GM12878 (cell line): ENCODE measurements around the gene RPUSD1. TPM values are rescaled to one million over a fixed set of nuclear protein-coding genes. Genes with fewer than 3 reads are reported as not detected.

ENCODE experiments used
- ATAC-seq: fragments of 200-7000 bp; cut with Tn5 transposase; 3 replicates; pipeline ENCODE4 v1.9.1; 2020; ENCODE audit warnings: mild to moderate bottlenecking, moderate library complexity
- BruUV-seq: library from RNA; stranded (reverse); fragments of 400-500 nt; replicated peaks from 2 replicates; lab custom pipeline; 2021; lab: Mats Ljungman, UMichigan
- CTCF ChIA-PET: fragments of 300-600 bp; sonication (Branson Sonifier 250); formaldehyde crosslinking; extraction: SDS; loops from one replicate; lab custom pipeline; 2021; ENCODE audit warnings: inconsistent platforms; lab: Yijun Ruan, JAX
- POLR2A ChIA-PET: fragments of 350-600 bp; formaldehyde crosslinking; extraction: SDS; loops from one replicate; lab custom pipeline; 2021; ENCODE audit warnings: inconsistent platforms; lab: Charles Lee
- RAD21 ChIA-PET: fragments of 300-600 bp; sonication (Branson Sonifier 250); formaldehyde crosslinking; loops from one replicate; lab custom pipeline; 2023; ENCODE audit warnings: antibody characterized with exemption; ENCODE audit not compliant: unreplicated experiment; lab: Charles Lee
- SMC1A ChIA-PET: fragments of 300-600 bp; sonication (Branson Sonifier 250); formaldehyde crosslinking; loops from one replicate; lab custom pipeline; 2023; ENCODE audit not compliant: unreplicated experiment, uncharacterized antibody; lab: Charles Lee
- DNase-seq: peaks from one replicate; pipeline ENCODE4 v3.0.0-alpha.2; 2011; ENCODE audit warnings: low read depth, low spot score
- FAIRE-seq: peaks from 3 replicates; lab custom pipeline; 2011; peaks lifted over from hg19 to GRCh38; lab: Jason Lieb, UNC
- H2AFZ ChIP-seq: 2 replicates; pipeline ENCODE4 v1.6.0; 2011; ENCODE audit warnings: low read depth, low read length, control low read depth; ENCODE audit not compliant: control insufficient read depth
- H3K27ac ChIP-seq: 2 replicates; pipeline ENCODE4 v1.5.1; 2011; ENCODE audit warnings: control low read depth; ENCODE audit not compliant: control insufficient read depth, insufficient read depth
- H3K27me3 ChIP-seq, 2 experiments: replicated peaks in 1 of 2; 2 replicates each; pipeline versions ENCODE4 v1.6.0 to v1.6.1; 2011; ENCODE audit warnings: low read length in 1 of 2; ENCODE audit not compliant: control insufficient read depth in 2 of 2, insufficient read depth in 2 of 2
- H3K36me3 ChIP-seq, 2 experiments: 2 replicates each; pipeline ENCODE4 v1.5.1; 2011; ENCODE audit warnings: low read length in 1 of 2; ENCODE audit not compliant: control insufficient read depth in 2 of 2, insufficient read depth in 2 of 2
- H3K4me1 ChIP-seq: 2 replicates; pipeline ENCODE4 v1.6.1; 2011; ENCODE audit warnings: mild to moderate bottlenecking, low read length, moderate library complexity, mixed read lengths; ENCODE audit not compliant: control insufficient read depth, insufficient read depth
- H3K4me2 ChIP-seq: 2 replicates; pipeline ENCODE4 v1.6.0; 2011; ENCODE audit warnings: control low read depth; ENCODE audit not compliant: control insufficient read depth, insufficient read depth
- H3K4me3 ChIP-seq: fragments of 200-600 bp; sonication (generic); 2 replicates; pipeline ENCODE4 v1.5.1; 2016
- H3K79me2 ChIP-seq: 2 replicates; pipeline ENCODE4 v1.6.0; 2011; ENCODE audit warnings: low read length; ENCODE audit not compliant: control insufficient read depth, insufficient read depth
- H3K9ac ChIP-seq: 2 replicates; pipeline ENCODE4 v1.8.0; 2011; ENCODE audit warnings: low read length, control low read depth, mixed read lengths; ENCODE audit not compliant: control insufficient read depth, insufficient read depth
- H3K9me3 ChIP-seq: replicated peaks from 3 replicates; pipeline ENCODE4 v1.5.1; 2011; ENCODE audit warnings: mild to moderate bottlenecking, low read length; ENCODE audit not compliant: control insufficient read depth, insufficient read depth
- H4K20me1 ChIP-seq: 2 replicates; pipeline ENCODE4 v1.6.0; 2011; ENCODE audit not compliant: control insufficient read depth, insufficient read depth
- CBX3 ChIP-seq: fragments of 200-600 bp; sonication (generic); IDR thresholded peaks from 2 replicates; pipeline ENCODE4 v1.6.1; 2016; ENCODE audit warnings: low read depth, borderline replicate concordance
- EP300 ChIP-seq, 2 experiments: fragments of 150-350 bp in 1 of 2; IDR thresholded peaks; 2 replicates each; pipeline ENCODE4 v1.6.1; 2011 to 2012; ENCODE audit warnings: low read depth in 2 of 2, low read length in 2 of 2, borderline replicate concordance in 1 of 2, improper control_type of control experiment in 1 of 2, inconsistent platforms in 1 of 2; ENCODE audit not compliant: control insufficient read depth in 1 of 2
- FOXK2 ChIP-seq: fragments of 450-650 bp; IDR thresholded peaks from 2 replicates; pipeline ENCODE4 v1.6.1; 2017; ENCODE audit warnings: mild to moderate bottlenecking, moderate library complexity
- IKZF2 ChIP-seq, 2 experiments: fragments of 450-650 bp; IDR thresholded peaks; 2 replicates each; pipeline ENCODE4 v1.6.1; 2017; ENCODE audit warnings: mild to moderate bottlenecking in 2 of 2, moderate library complexity in 2 of 2
- LARP7 ChIP-seq: fragments of 450-650 bp; IDR thresholded peaks from 2 replicates; pipeline ENCODE4 v1.6.1; 2017; ENCODE audit warnings: mild to moderate bottlenecking
- NFIC ChIP-seq: IDR thresholded peaks from 2 replicates; pipeline ENCODE4 v1.6.1; 2012; ENCODE audit warnings: low read depth, mild to moderate bottlenecking, inconsistent platforms, low read length, moderate library complexity
- NFXL1 ChIP-seq: fragments of 450-650 bp; IDR thresholded peaks from 2 replicates; pipeline ENCODE4 v1.6.1; 2017; ENCODE audit warnings: antibody characterized with exemption, mild to moderate bottlenecking, borderline replicate concordance
- NFYA ChIP-seq: IDR thresholded peaks from 2 replicates; pipeline ENCODE4 v1.6.1; 2011; ENCODE audit warnings: low read depth, mild to moderate bottlenecking, low read length, improper control_type of control experiment, borderline replicate concordance
- POLR2A ChIP-seq: IDR thresholded peaks from 2 replicates; pipeline ENCODE4 v1.6.1; 2011; ENCODE audit warnings: low read depth, mild to moderate bottlenecking, low read length
- RAD21 ChIP-seq: IDR thresholded peaks from 2 replicates; pipeline ENCODE4 v1.6.1; 2011; ENCODE audit warnings: mild to moderate bottlenecking, low read depth, low read length, moderate library complexity; ENCODE audit not compliant: insufficient read depth
- RAD51 ChIP-seq: fragments of 450-650 bp; IDR thresholded peaks from 2 replicates; pipeline ENCODE4 v1.6.1; 2016; ENCODE audit warnings: moderate library complexity, mild to moderate bottlenecking, inconsistent platforms
- SIX5 ChIP-seq: IDR thresholded peaks from 2 replicates; pipeline ENCODE4 v1.6.1; 2011; ENCODE audit warnings: mild to moderate bottlenecking, low read depth, low read length, moderate library complexity; ENCODE audit not compliant: severe bottlenecking
- SPI1 ChIP-seq: IDR thresholded peaks from 2 replicates; pipeline ENCODE4 v1.6.1; 2011; ENCODE audit warnings: low read depth, mild to moderate bottlenecking, low read length, moderate library complexity, borderline replicate concordance; ENCODE audit not compliant: insufficient read depth
- SRF ChIP-seq, 2 experiments: IDR thresholded peaks; 2 replicates each; pipeline ENCODE4 v1.6.1; 2011; ENCODE audit warnings: low read depth in 2 of 2, low read length in 2 of 2, mild to moderate bottlenecking in 1 of 2, moderate library complexity in 1 of 2
- ZSCAN29 ChIP-seq: fragments of 450-650 bp; IDR thresholded peaks from 2 replicates; pipeline ENCODE4 v1.6.1; 2017; ENCODE audit warnings: mild to moderate bottlenecking, moderate library complexity
- WGBS: methylation state at CpG from one replicate; pipeline ENCODE4 v1.1.6; 2016; ENCODE audit warnings: low lambda C conversion rate; ENCODE audit not compliant: insufficient replicate concordance, insufficient coverage; ENCODE audit errors: missing lambda C conversion rate; 5-methylcytosine and 5-hydroxymethylcytosine counted together
- in situ Hi-C: fragments of 300-500 bp; cut with MboI; formaldehyde crosslinking; loops from 9 replicates; pipeline ENCODE4 v1.14.3; 2018; ENCODE audit warnings: mixed read lengths
- intact Hi-C: fragments of 100-400 bp; cut with micrococcal nuclease; formaldehyde crosslinking; loops from one replicate; pipeline ENCODE4 v1.14.2; 2022; ENCODE audit not compliant: unreplicated experiment
- polyA plus RNA-seq, 11 experiments: library from polyadenylated mRNA; depleted of rRNA in 4 of 11; unstranded in 6 of 11; stranded (reverse) in 5 of 11; fragments of >200 nt; fragmentation: Nextera tagmentation in 4 of 11; fragmentation: Illumina TruSeq in 1 of 11; extraction: Ambion mirVana in 4 of 11; extraction: Trizol in 1 of 11; gene quantifications; 1 replicate in 1 of 11; 2 replicates in 10 of 11; pipeline versions ENCODE4 v1.2.1 to v1.2.3, GENCODE V29; 2011 to 2016; ENCODE audit warnings: inconsistent platforms in 2 of 11, missing spikeins in 2 of 11, low read depth in 1 of 11
- total RNA-seq, 4 experiments: library from RNA; depleted of rRNA in 3 of 4; stranded (reverse); fragments of >200 nt in 3 of 4; fragmentation: Illumina TruSeq in 1 of 4; extraction: Trizol in 1 of 4; gene quantifications; 2 replicates each; pipeline versions ENCODE4 v1.2.1 to v1.2.3, GENCODE V29; 2013 to 2021
- TF ChIP-seq, protein P1 (sequence below): IDR thresholded peaks from 2 replicates; pipeline ENCODE4 v1.6.1; 2012; ENCODE audit warnings: low read depth, low read length, improper control_type of control experiment

Gene RPUSD1
- total and polyA plus RNA-seq, 10 of the 15 experiments (the other 5 are each of a cell fraction or from before 2014, with no cell fraction given): 0.55 to 49.9 (median 21.1) TPM

DNA sequence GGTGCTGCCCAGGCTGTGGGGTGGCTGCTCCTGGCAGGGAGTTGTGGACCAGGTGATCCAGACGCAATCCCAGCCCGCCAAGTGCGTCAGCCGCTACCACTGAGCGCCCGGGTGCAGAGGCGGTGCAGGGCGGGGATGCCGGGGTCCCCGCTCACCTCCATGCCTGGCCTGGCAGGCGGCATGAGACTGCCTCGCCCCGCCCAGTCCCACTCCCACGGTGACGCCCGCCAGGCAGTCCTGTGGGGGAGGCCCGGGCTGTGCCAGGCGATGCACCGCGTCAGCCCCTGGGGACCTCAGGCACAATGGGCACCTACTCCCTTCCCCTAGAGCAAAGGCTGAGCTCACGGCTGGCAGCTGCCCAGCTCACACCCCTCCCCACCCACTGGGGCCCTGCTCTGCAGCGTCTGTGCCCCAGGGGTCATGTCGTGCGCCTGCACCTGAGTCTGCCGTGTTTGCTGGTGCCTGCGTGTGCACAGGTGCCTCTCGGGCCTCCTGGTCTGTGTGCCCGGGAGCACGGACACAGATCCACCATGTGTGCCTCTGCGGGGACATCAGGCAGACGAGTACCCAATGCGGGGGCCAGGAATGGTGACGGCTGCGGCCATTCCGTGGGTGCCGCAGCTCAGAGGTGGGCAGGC, 5.3 kb downstream of the RPUSD1 start:
- intact Hi-C loops (no loop called here), in situ Hi-C loops (no loop called here)
- POLR2A ChIA-PET: interaction anchor here (0.6 kb wide), 1 partner anchor 541 kb away, joined by 3 read pairs; no protein-coding TSS in a partner anchor
- no peak for DNase-seq
- RAD21 ChIA-PET: no interaction called here
- no peak for TF ChIP-seq SIX5
- TF ChIP-seq POLR2A: peak; percentile 50
- Histone ChIP-seq H3K36me3 (peaks cover 0 to 5% of the 10 kb centered on the region in 2 experiments; a peak in 2 of 4 replicates), H2AFZ (no peak overlapping the region), H3K4me2 (no peak overlapping the region), H3K4me1 (peaks cover 4% of the 10 kb centered on the region; the same call in 1 of the 2 replicates), H3K4me3 (no peak overlapping the region), H4K20me1 (no peaks in the 10 kb centered on the region), H3K79me2 (peaks cover 9% of the 10 kb centered on the region), H3K27ac (no peak overlapping the region), H3K27me3 (no peaks in the 10 kb centered on the region), H3K9me3 (no peaks in the 10 kb centered on the region), H3K9ac (no peak overlapping the region)
- 3% methylated on average over 33 of the region's 36 CpGs for WGBS
- SMC1A ChIA-PET: no interaction called here
- no TSS peak for BruUV-seq
- ATAC-seq: no peak
- CTCF ChIA-PET: interaction anchor here (0.9 kb wide), 1 partner anchor 71 kb away, joined by 4 read pairs; no protein-coding TSS in a partner anchor
- no peak for FAIRE-seq

DNA sequence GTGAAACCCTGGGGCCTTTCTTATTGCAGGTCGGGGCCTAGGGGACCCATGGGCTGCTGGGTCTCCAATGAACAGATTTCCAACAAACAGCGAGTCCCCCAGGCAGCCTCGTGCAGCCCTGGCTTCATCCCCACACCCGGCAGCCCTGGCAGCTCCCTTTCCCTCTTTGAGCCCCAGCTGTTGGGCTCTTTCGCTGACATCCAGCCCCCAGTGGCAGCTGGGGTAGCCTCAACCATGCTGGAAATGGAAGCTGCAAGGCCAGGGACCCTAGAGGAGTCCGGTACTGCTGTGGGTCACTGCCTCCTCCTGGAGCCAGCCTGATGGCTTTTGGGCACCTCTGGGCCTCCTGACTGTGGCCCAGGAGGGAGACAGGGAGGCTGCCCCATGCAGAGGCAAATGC, 5.9 kb downstream of the RPUSD1 start:
- H3K4me2 ChIP-seq: no peak overlapping the region
- peaks cover 3% of the 10 kb centered on the region for H3K79me2 ChIP-seq
- H3K4me3 ChIP-seq: no peak overlapping the region
- BruUV-seq: no TSS peak
- H3K4me1 ChIP-seq: peaks cover 3% of the 10 kb centered on the region; the same call in 1 of the 2 replicates
- ChIA-PET RAD21 (no interaction called here), SMC1A (no interaction called here), CTCF (no interaction called here), POLR2A (no interaction called here)
- DNase-seq (no peak), ATAC-seq (no peak), FAIRE-seq (no peak)
- H3K36me3 ChIP-seq: peaks cover 0 to 5% of the 10 kb centered on the region in 2 experiments; a peak in 2 of 4 replicates
- H4K20me1 ChIP-seq: no peaks in the 10 kb centered on the region
- 20% methylated on average over 6 of the region's 6 CpGs for WGBS
- H3K27ac ChIP-seq: no peak overlapping the region
- H3K9me3 ChIP-seq: no peaks in the 10 kb centered on the region
- intact Hi-C loops: no loop called here
- in situ Hi-C loops: no loop called here
- no peaks in the 10 kb centered on the region for H3K27me3 ChIP-seq
- no peak overlapping the region for H3K9ac ChIP-seq
- no peak overlapping the region for H2AFZ ChIP-seq
- no peak for TF ChIP-seq LARP7
- TF ChIP-seq ZSCAN29: no peak
- no peak for TF ChIP-seq RAD51
- TF ChIP-seq CBX3: no peak
- TF ChIP-seq EP300 (IDR thresholded peaks at IDR 0.05; ENCODE audit: borderline replicate concordance in 1 of 2, control insufficient read depth in 1 of 2, low read depth in 2 of 2, low read length in 2 of 2): no peak
- no peak for TF ChIP-seq NFIC
- no peak for TF ChIP-seq FOXK2
- no peak for TF ChIP-seq IKZF2 (IDR thresholded peaks at IDR 0.05)
- no peak for TF ChIP-seq NFYA
- no peak for TF ChIP-seq SRF (IDR thresholded peaks at IDR 0.05; ENCODE audit: low read depth in 2 of 2, low read length in 2 of 2)
- no peak for TF ChIP-seq RAD21
- no peak for TF ChIP-seq NFXL1
- no peak for TF ChIP-seq SPI1
- TF ChIP-seq, protein P1, sequence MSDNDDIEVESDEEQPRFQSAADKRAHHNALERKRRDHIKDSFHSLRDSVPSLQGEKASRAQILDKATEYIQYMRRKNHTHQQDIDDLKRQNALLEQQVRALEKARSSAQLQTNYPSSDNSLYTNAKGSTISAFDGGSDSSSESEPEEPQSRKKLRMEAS: no peak
